ENCODE measurements around the gene TKTL1.

The TKTL1 gene

DNA sequence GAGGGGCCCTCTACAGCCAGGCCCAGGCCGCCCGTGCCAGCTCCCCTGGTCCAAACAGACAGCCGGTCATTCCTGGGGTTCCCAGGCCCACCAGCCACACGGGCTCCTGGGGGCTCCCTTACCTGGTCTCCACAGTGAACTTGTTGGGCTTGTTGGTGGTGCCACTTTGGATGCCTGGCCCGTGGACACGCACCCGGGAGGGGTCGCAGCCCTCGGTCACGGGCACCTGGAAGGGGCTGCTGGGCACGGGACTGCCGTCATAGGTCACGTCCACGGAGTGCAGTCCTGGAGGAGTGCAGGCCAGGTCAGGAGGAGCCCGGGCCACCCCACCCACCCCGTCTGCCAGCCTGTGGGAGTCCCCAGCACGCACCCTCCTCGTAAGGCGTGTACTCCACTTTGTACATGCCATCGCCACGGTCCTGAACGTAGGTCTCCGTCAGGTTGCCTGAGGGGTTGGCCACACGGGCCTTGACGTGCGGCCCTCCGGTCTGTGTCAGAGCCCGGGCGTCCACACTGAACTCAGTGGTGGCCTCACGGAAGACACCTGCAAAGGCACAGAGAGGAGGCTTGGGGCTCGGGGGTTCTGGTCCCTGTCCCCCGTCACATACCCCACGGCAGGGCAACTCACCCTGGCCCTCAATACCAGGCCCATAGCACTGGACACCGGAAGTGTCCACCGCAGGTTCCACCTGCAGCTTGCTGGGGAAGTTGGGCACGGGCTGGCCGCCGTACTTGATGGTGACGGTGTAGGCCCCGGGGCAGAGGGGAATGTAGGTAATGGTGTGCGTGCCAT is 64.0 kb downstream of the TKTL1 start:
- no peak for FAIRE-seq

DNA sequence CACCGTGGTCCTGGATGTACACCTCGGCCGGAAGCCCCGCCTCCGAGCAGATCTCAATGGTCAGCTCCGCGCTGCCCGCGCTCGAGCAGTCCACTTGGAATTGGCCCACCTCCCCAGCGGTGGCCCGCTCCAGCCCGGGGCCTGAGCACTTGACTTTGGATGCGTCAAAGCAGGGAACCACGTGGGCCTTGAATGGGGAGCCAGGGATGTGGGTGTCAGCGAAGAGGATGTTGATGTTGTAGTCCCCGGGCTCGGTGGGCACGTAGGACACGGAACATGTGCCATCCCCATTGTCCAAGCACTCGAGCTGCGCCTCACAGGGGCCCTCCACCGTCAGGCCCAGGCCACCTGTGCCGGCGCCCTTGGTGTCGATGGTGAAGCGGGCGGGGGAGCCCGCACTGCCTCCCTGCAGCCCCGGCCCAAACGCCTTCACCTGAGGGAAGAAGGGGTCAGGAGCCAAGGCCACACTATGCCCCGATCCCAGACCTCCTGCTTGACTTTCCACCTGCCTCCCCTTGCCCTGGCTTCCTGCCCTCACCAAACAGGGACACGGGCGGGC is 64.6 kb downstream of the TKTL1 start:
- TF ChIP-seq POLR2AphosphoS5 (IDR thresholded peaks at IDR 0.05; ENCODE audit: low read depth, low read length), result no peak
- no peak for TF ChIP-seq POLR2A (IDR thresholded peaks at IDR 0.05; ENCODE audit: low read depth, low read length)
- no peak for TF ChIP-seq TAF1 (IDR thresholded peaks at IDR 0.05; ENCODE audit: borderline replicate concordance, low read depth, low read length)
- FAIRE-seq (no peak), DNase-seq (ENCODE audit: insufficient read length) (no peak)

More for the DNA sequence above, 64.0 kb downstream of the TKTL1 start:
- no peak for DNase-seq (ENCODE audit: insufficient read length)
- TF ChIP-seq TAF1 (IDR thresholded peaks at IDR 0.05; ENCODE audit: borderline replicate concordance, low read depth, low read length) (no peak), POLR2AphosphoS5 (IDR thresholded peaks at IDR 0.05; ENCODE audit: low read depth, low read length) (no peak), POLR2A (IDR thresholded peaks at IDR 0.05; ENCODE audit: low read depth, low read length) (no peak)

- DNase-seq (ENCODE audit: insufficient read length) (no peak), FAIRE-seq (no peak)
- TF ChIP-seq POLR2A (IDR thresholded peaks at IDR 0.05; ENCODE audit: low read depth, low read length) (no peak), POLR2AphosphoS5 (IDR thresholded peaks at IDR 0.05; ENCODE audit: low read depth, low read length) (no peak), TAF1 (IDR thresholded peaks at IDR 0.05; ENCODE audit: borderline replicate concordance, low read depth, low read length) (no peak)
Measured at GRCh38 chrX:154362085-154362742, 66.6 kb downstream of the TKTL1 start.

- FAIRE-seq, result no peak
- TF ChIP-seq POLR2AphosphoS5 (IDR thresholded peaks at IDR 0.05; ENCODE audit: low read depth, low read length) (no peak; the same call in 1 of the 2 replicates), POLR2A (IDR thresholded peaks at IDR 0.05; ENCODE audit: low read depth, low read length) (no peak), TAF1 (IDR thresholded peaks at IDR 0.05; ENCODE audit: borderline replicate concordance, low read depth, low read length) (no peak)
- no peak for DNase-seq (ENCODE audit: insufficient read length)
Measured at GRCh38 chrX:154363706-154364439, 68.3 kb downstream of the TKTL1 start.

- TF ChIP-seq POLR2AphosphoS5 (IDR thresholded peaks at IDR 0.05; ENCODE audit: low read depth, low read length) (no peak), POLR2A (IDR thresholded peaks at IDR 0.05; ENCODE audit: low read depth, low read length) (no peak; the same call in 1 of the 2 replicates), TAF1 (IDR thresholded peaks at IDR 0.05; ENCODE audit: borderline replicate concordance, low read depth, low read length) (no peak)
- DNase-seq (ENCODE audit: insufficient read length), result no peak
- no peak for FAIRE-seq
Measured at GRCh38 chrX:154365052-154365600, 69.5 kb downstream of the TKTL1 start.

DNA sequence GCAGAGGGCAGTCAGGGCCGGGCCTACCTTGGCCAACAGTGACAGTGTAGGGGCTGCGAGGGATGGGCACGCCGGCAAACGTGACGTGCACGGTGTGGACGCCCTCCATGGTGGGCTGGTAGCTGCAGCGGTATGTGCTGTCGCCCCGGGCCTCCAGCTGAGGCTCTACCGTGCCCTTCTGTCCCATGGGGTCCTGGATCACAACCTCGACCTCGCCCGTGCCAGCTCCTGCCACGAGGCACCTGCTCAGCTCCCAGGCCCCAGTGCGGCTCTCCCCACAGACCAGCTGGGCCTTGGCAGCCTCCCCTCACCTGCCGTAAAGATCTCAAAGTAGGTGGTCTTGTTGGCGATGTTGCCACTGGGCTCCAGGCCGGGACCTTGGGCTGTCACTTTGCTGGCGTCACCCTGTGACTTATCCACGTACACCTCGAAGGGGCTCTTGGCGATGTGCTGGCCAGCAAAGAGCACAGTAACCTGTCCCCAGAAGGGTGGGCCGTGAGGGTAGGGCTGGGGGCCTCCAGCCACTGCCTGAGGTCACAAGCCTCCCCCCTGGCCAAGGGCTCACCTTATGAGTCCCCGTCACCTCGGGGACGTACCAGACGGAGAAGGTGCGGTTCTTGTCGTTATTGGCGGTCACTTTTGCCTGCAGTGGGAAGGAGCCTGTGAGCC is 70.5 kb downstream of the TKTL1 start:
- FAIRE-seq (no peak), DNase-seq (ENCODE audit: insufficient read length) (no peak)
- TF ChIP-seq POLR2AphosphoS5 (IDR thresholded peaks at IDR 0.05; ENCODE audit: low read depth, low read length) (no peak), POLR2A (IDR thresholded peaks at IDR 0.05; ENCODE audit: low read depth, low read length) (no peak), TAF1 (IDR thresholded peaks at IDR 0.05; ENCODE audit: borderline replicate concordance, low read depth, low read length) (no peak)

- peak; percentile 42; the same call in 1 of the 2 replicates for TF ChIP-seq POLR2A (IDR thresholded peaks at IDR 0.05; ENCODE audit: low read depth, low read length)
- TF ChIP-seq POLR2AphosphoS5 (IDR thresholded peaks at IDR 0.05; ENCODE audit: low read depth, low read length), result no peak
- no peak for TF ChIP-seq TAF1 (IDR thresholded peaks at IDR 0.05; ENCODE audit: borderline replicate concordance, low read depth, low read length)
- FAIRE-seq, result no peak
- no peak for DNase-seq (ENCODE audit: insufficient read length)
Measured at GRCh38 chrX:154366666-154367055, 71.1 kb downstream of the TKTL1 start.

GRCh38 chrX:154367474-154368308 is 72.1 kb downstream of the TKTL1 start:
- no peak for DNase-seq (ENCODE audit: insufficient read length)
- no peak for FAIRE-seq
- TF ChIP-seq TAF1 (IDR thresholded peaks at IDR 0.05; ENCODE audit: borderline replicate concordance, low read depth, low read length), result no peak
- TF ChIP-seq POLR2AphosphoS5 (IDR thresholded peaks at IDR 0.05; ENCODE audit: low read depth, low read length), result no peak; the same call in 1 of the 2 replicates

DNA sequence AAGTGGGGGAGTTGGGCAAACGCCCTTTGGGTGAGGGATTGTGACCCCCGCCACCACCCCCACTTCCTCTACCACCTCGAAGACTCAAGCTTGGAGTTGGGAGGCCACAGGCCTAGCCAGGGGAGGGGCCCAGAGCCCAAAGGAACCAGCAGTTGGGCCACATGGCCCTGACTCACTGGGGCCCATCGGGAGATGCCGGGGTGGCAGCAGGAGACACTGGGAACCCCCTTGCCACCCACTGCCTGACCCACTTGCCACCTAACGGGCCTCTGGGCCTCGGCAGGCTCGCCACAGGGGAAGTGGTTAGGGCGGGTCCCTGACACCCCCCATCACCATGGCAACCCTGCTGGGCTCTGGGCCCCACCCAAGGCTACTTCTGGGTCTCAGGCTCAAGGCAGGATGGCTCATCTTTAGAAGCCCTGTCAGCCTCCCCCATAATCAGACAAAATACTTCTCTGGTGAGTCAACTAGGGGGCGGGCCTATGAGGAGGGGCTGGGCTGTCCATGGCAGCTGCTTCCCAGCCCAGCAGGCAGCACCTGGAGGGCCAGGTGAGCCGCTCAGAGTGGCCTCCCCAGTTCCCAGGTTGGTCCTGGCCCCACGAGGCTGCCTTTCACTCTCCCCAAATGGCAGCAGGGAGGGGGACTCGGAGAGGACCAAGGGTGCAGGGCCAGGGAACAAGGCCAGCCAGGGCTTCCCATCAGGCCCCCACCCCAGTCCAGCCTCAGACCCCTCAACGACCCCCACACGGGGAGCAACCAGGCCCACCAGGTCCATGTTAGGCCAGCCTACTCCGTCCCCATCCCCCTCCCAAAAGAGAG is 73.2 kb downstream of the TKTL1 start:
- DNase-seq (ENCODE audit: insufficient read length), result no peak
- TF ChIP-seq POLR2AphosphoS5 (IDR thresholded peaks at IDR 0.05; ENCODE audit: low read depth, low read length) (no peak; the same call in 1 of the 2 replicates), TAF1 (IDR thresholded peaks at IDR 0.05; ENCODE audit: borderline replicate concordance, low read depth, low read length) (no peak), POLR2A (IDR thresholded peaks at IDR 0.05; ENCODE audit: low read depth, low read length) (peak; percentile 52; the same call in 1 of the 2 replicates)
- FAIRE-seq, result peak; percentile 66
